HG02759 (cell line): ENCODE results near the gene ELMOD1.

ENCODE experiments used
- ATAC-seq: cut with Tn5 transposase; IDR thresholded peaks from one replicate; pipeline ENCODE4 v1.9.1; 2021; ENCODE audit warnings: mild to moderate bottlenecking, moderate library complexity; ENCODE audit not compliant: unreplicated experiment

The ELMOD1 gene

GRCh38 chr11:107631043-107631442 lies 40.1 kb downstream of the ELMOD1 start:
- ATAC-seq, result no peak

GRCh38 chr11:107631931-107632330 lies 41.0 kb downstream of the ELMOD1 start:
- ATAC-seq, result no peak

GRCh38 chr11:107646783-107647182 lies 55.8 kb downstream of the ELMOD1 start:
- no peak for ATAC-seq

DNA sequence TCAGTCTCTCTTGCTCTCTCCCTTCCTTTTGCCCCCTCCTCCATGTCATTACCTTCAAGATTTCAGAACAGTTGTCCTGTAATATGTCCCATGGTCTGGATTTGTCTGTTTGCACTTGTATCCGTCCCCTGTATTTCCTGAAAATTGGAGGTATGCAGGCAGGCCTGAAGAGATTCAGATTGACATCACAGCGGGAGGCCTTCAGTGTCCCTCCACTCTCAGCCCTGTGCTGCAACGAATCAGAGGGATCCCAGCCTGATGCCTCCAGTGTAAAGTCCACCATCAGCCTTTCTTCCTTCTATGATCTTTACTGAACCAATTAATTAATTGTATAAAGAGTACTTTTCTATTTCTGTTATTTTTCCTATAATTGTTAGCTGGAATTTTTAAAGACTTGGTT lies 57.3 kb downstream of the ELMOD1 start:
- no peak for ATAC-seq

DNA sequence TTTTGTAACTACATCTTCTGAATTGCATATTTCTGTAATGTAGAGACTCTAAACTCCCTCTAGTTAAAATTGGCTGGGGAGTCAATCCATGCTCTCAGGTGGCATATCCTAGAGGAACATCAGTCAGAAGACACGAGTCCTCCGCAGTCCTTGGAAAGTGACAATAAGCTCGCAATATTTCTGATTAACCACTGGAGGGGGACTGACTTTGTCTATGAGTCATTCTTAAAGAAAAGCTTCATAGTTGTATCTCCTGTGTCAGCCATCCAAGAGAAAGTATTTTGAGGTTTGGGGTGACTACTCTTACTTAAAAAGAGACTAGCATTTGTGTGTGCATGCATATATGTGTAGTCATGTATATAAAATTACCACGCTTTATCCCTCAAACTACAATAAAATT lies 60.7 kb downstream of the ELMOD1 start:
- no peak for ATAC-seq

- no peak for ATAC-seq
These were observed 62.1 kb downstream of the ELMOD1 start for GRCh38 chr11:107653076-107653475.

DNA sequence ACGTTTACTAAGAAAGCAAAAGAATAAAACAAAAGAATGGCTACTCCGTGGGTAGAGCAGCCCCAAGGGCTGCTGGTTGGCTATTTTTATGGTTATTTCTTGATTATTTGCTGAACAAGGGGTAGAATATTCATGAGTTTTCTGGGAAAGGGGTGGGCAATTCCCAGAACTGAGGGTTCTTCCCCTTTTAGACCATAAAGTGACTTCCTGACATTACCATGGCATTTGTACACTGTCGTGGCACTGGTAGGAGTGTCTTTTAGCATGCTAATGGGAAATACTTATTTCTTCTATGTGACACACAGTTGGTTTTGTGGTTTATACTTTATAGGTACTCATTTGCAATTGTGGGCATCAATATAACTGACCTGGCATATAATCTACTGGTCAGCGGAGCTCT lies 64.7 kb downstream of the ELMOD1 start:
- no peak for ATAC-seq

DNA sequence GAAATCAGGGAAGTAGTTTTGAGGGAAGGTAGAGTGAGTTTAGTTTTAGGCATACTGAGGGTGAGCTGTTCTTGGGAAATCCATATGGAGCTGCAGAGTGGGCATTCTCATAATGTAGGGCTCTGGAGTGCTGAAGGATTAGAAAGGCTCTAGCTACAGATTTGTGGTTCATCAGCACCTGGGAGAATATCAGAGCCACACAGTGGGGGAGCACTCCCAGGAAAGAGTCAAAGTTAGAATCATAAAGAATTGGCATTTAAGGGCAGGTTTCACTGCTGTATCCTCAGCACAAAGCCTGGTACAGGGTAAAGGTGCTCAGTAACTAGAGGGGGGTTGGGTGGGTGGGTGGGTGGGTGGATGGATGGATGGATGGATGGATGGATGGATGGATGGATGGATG lies 68.4 kb downstream of the ELMOD1 start:
- ATAC-seq, result no peak

- no peak for ATAC-seq
These were observed 69.1 kb downstream of the ELMOD1 start for GRCh38 chr11:107660066-107660465.

GRCh38 chr11:107661656-107662055 lies 70.7 kb downstream of the ELMOD1 start:
- no peak for ATAC-seq

- no peak for ATAC-seq
These were observed 74.1 kb downstream of the ELMOD1 start for GRCh38 chr11:107665018-107665417.

GRCh38 chr11:107666911-107667613 lies 76.1 kb downstream of the ELMOD1 start:
- ATAC-seq, result no peak

GRCh38 chr11:107669191-107669740 lies 78.3 kb downstream of the ELMOD1 start:
- ATAC-seq, result no peak

- ATAC-seq, result no peak
These were observed 79.1 kb downstream of the ELMOD1 start for GRCh38 chr11:107669893-107670601.

DNA sequence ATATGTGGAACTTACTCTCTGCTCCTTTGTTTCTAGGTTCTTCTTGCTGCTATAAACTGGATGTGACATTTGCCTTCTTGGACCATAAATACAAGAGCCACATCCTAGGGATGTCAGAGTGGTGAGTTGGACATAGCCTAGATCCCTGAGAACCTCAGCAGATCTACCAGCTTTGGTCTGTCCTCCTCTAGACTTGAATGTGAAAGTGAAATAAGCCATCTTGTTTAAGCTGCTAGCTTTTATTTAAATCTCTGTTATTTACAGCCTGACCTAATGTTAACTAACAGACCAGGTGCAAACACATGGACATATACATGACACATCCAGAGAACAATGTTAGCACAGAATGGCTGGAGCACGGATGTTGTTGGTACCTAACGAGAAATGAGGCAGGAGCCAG lies 85.0 kb downstream of the ELMOD1 start:
- ATAC-seq, result no peak

DNA sequence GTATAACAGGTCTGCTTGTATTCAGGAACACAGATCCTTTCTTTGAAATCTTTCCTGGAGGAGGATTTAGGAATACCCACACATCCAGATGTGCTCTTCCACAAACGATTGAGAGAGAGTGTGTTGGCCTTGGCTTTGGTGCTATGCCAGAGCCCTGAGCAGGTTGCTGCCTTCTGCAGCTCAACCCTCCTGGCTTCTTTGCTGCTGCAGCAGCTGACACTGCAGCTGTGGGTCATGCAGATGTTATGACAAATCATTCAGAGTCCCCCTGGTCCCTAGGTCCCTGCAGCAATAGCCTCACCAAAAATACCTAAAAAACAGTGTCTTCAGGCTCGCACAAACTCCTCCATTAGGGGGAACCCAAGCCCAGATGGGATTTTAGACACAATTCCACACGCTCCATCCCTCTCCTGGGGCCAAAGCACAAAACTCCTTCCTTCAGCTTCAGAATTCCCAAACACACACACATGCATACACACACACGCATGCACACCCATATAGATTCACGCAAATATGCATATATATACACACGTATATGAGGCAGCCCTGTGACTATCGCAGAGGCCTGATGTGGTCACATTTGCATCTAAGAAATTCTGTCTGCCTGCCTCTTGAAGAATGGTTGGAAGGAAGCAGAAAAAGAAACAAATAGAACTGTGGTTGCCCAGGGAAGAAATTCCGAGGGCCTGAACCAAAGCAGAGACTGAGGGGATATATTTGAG lies 85.5 kb downstream of the ELMOD1 start:
- no peak for ATAC-seq

- ATAC-seq, result no peak
These were observed 87.1 kb downstream of the ELMOD1 start for GRCh38 chr11:107677924-107678631.

DNA sequence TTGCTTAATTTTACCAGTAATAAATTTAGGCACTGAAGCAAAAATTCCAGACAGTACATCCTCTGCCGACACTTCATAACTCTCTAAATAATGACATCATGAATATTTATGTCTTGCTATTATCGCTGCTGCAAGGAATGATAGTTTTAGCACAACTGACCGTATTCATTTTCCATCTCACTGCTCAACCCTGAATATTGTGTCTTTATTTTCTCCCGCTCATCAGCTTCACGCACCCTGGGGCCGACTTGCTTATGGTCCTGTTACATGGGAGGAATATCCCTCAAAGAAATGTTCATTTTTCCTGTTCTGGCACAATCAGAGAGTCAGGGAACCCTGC lies 87.7 kb downstream of the ELMOD1 start:
- ATAC-seq, result no peak

GRCh38 chr11:107679255-107680024 lies 88.5 kb downstream of the ELMOD1 start:
- no peak for ATAC-seq

- ATAC-seq, result no peak
These were observed 91.2 kb downstream of the ELMOD1 start for GRCh38 chr11:107682171-107682570.
